KOPT-K1 (cell line): Measurements from ENCODE around the gene PARP3.
A peak's percentile ranks its signal among the peaks of the same experiment; 100 is the strongest.
"Not testable (repeated sequence)": the region's sequence is repeated elsewhere in the genome, so short reads cannot be mapped to it uniquely, and the experiment has no call there.

ENCODE experiments used
- H3K27ac ChIP-seq: fragments of 200-600 bp; sonication (generic); 2 replicates; pipeline ENCODE4 v1.5.1; 2016; ENCODE audit warnings: antibody characterized with exemption, mild to moderate bottlenecking, low read depth, low read length; ENCODE audit not compliant: poor library complexity, severe bottlenecking
- H3K36me3 ChIP-seq: fragments of 200-600 bp; sonication (generic); 2 replicates; pipeline ENCODE4 v1.5.1; 2017; ENCODE audit warnings: antibody characterized with exemption, mild to moderate bottlenecking, low read length, moderate library complexity; ENCODE audit not compliant: insufficient read depth
- H3K9me3 ChIP-seq: fragments of 200-600 bp; sonication (generic); 2 replicates; pipeline ENCODE4 v1.5.1; 2017; ENCODE audit warnings: antibody characterized with exemption, low read length, mild to moderate bottlenecking; ENCODE audit not compliant: insufficient read depth, poor library complexity, severe bottlenecking

Gene PARP3

GRCh38 chr3:51941798-51942602, at the start of gene PARP3, which contains the start of gene RRP9:
PARP3 (plus strand) TSS chr3:51942363; CDS start chr3:51943356, 993 bp downstream.
RRP9 (minus strand) TSS chr3:51941904; CDS start chr3:51941867, 37 bp downstream.
- H3K27ac ChIP-seq = peak within 1 kb of the TSS; percentile 86
- no peaks in the 10 kb centered on the region for H3K9me3 ChIP-seq

DNA sequence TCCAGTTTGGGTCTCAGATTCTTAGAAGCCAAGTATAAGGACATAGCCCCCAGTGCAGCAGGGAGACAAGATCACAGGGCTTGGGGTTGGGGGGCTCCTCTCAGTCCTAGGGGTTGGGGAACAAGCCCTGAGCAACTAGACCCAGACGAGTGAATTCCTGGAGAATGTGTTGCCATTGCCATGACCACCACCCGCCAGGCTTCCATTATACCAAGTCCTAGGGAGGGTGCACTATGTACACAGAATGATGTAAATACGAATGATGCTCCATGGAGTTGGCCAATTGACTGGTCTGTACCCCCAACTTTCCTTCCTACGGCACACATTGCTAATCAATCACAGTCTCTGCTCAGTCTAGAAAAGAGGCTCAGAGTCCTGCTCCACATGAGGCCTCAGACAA, 47.8 kb upstream of the PARP3 start:
- H3K36me3 ChIP-seq = no peaks in the 10 kb centered on the region
- H3K9me3 ChIP-seq = no peaks in the 10 kb centered on the region
- H3K27ac ChIP-seq = no peak overlapping the region

More at GRCh38 chr3:51941798-51942602, at the start of gene PARP3, which contains the start of gene RRP9:
- H3K36me3 ChIP-seq = peaks cover 40% of the 10 kb centered on the region

- Histone ChIP-seq H3K27ac (no peak overlapping the region), H3K9me3 (no peaks in the 10 kb centered on the region), H3K36me3 (no peaks in the 10 kb centered on the region)
Measured at GRCh38 chr3:51894939-51895338, 47.2 kb upstream of the PARP3 start.

DNA sequence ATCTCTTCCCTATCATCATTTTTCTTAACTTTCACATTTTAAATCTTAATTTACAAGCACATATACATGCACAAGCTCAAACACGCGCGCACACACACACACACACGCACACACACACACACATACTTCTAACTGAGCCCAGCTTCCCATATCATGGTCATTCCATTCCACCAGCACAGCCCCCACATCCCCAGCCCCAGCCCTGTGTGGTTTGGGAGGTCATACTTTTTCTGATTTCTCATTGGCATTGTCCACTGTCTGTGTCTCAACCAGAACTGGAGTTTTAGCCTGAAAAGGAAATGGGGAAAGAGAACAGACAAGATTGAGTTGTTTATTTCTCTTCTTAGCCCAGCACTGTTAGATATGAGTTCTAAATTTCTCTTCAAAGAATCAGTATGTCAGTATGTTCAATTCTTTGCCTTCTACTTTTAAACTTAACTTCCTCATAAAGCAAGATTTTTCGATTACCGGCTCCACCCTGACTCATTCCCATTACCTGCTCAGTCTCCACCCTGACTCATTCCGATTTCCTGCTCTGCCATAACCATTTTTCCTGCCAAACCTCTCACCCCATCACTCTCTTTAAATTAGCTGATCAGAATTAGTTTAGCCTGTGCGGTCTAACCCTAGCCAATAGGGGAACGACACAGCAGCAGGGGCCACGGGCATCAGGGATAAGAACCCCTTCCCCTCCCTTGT, 45.4 kb upstream of the PARP3 start:
- Histone ChIP-seq H3K27ac (no peak overlapping the region), H3K36me3 (no peaks in the 10 kb centered on the region), H3K9me3 (no peaks in the 10 kb centered on the region)

DNA sequence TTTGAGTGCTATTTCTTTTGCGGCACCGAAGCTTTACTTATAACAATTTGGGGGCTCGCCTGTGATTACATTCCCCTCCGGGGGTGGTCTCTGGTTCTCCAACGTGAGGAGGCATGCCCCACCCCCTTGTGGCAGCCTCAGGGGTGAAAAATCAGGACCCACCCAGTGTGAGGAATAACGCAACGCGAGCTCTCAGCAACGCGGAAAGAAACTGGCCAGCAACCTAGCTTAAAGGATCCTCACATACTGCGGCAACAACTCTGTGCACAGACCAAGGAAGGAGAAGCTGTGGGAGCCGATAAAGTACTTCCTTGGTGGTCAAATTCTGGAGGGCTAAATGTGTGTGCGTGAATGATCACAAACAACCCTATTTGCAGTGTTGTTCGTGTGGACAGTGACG, 44.8 kb upstream of the PARP3 start:
- Histone ChIP-seq H3K36me3 (no peaks in the 10 kb centered on the region), H3K9me3 (no peaks in the 10 kb centered on the region), H3K27ac (no peak overlapping the region)

DNA sequence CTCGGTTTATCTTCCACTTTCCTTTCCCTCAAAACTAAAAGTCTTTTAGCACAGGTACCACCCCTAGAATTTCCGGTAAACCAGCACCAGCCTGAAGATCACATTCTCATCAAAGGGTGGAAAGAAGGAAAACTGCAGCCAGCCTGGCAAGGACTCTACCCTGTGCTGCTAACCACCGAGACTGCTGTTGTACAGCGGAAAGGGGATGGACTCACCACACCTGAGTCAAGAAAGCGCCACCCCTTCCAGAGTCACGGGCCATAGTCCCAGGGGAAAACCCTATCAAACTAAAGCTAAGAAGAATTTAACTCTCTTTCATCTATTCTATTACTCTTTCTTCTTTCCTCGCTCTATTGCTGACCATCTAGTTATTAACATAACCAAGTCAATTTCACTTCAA, 42.1 kb upstream of the PARP3 start:
- H3K36me3 ChIP-seq, H3K9me3 ChIP-seq, H3K27ac ChIP-seq: not testable (repeated sequence)

DNA sequence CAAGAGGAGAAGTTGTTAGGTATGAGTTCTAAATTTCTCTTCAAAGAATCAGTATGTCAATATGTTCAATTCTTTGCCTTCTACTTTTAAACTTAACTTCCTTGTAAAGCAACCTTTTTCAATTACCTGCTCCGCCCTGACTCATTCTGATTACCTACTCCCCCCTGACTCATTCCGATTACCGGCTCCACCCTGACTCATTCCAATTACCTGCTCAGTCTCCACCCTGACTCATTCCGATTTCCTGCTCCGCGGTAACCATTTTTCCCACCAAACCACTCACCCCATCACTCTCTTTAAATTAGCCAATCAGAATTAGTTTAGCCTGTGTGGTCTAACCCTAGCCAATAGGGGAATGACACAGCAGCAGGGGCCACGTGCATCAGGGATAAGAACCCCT, 39.8 kb upstream of the PARP3 start:
- H3K27ac ChIP-seq = not testable (repeated sequence)

GRCh38 chr3:51904034-51904823, 37.9 kb upstream of the PARP3 start:
- H3K36me3 ChIP-seq = no peaks in the 10 kb centered on the region
- H3K9me3 ChIP-seq = peaks cover 15% of the 10 kb centered on the region
- H3K27ac ChIP-seq = no peak overlapping the region

More for the DNA sequence above, 39.8 kb upstream of the PARP3 start:
- not testable (repeated sequence) for H3K9me3 ChIP-seq, H3K36me3 ChIP-seq

DNA sequence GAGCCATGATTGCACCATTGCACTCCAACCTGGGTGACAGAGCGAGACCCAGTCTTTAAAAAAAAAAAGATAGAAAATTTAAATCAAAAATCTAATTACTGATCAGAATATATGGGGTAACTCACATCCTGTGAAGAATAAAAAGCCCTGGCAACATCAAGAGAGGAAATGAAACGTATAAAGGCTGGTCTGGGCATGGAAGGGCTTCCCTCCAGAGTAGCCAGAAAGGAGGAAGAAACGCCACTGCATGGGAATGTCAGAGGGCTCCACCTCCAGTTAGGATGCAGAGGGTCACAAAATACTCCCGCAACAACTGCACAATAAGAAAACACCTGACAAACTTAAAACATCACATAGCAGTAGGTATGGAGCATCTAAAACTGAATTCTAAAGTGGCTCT, 34.1 kb upstream of the PARP3 start:
- H3K36me3 ChIP-seq = no peaks in the 10 kb centered on the region
- H3K27ac ChIP-seq = no peak overlapping the region
- peaks cover 15% of the 10 kb centered on the region for H3K9me3 ChIP-seq

DNA sequence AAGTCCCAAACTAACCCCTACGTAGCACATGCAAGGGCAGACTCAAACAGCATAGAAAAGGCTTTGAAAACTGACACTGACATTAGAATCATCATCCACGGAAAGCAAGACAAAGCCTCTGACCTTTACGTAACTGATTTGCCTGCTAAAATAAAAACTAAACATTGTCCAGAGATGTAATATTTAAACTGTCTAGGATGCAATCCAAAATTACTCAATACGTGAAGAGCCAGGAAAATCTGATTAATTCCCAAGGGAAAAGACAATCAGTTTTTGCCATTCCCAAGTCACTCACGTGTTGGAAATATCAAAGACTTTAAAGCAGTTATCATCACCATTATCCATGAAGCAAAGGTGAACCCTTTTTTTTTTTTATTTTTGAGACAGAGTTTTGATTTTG, 25.7 kb upstream of the PARP3 start:
- Histone ChIP-seq H3K9me3 (no peaks in the 10 kb centered on the region), H3K36me3 (no peaks in the 10 kb centered on the region), H3K27ac (no peak overlapping the region)

DNA sequence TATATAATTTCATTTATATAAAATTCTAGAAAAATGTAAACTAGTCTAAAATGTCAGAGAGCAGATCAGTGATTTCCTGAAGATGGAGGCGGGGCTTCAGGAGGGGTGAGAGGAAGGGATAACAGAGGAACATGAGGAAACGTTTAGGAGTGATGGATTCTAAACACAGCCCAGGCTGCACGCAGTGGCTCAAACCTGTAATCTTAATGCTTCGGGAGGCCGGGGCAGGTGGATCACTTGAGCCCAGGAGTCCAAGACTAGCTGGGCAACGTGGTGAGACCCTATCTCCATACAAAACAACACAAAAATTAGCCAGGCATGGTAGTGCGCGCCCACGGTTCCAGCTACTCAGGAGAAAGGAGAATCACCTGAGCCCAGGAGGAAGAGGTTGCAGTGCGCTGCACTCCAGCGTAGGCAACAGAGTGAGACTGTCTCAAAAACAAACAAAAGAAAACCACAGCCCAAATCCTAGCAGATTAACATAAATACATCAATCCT, 21.0 kb upstream of the PARP3 start:
- Histone ChIP-seq H3K9me3 (no peaks in the 10 kb centered on the region), H3K36me3 (no peaks in the 10 kb centered on the region), H3K27ac (no peak overlapping the region)

GRCh38 chr3:51927061-51927977, 14.8 kb upstream of the PARP3 start:
- Histone ChIP-seq H3K27ac (no peak overlapping the region), H3K36me3 (peaks cover 15% of the 10 kb centered on the region; the same call in 1 of the 2 replicates), H3K9me3 (no peaks in the 10 kb centered on the region)

GRCh38 chr3:51928438-51928837, 13.7 kb upstream of the PARP3 start:
- H3K9me3 ChIP-seq = no peaks in the 10 kb centered on the region

GRCh38 chr3:51928981-51929380, 13.2 kb upstream of the PARP3 start:
- not testable (repeated sequence) for H3K9me3 ChIP-seq, H3K27ac ChIP-seq
- H3K36me3 ChIP-seq = peaks cover 30% of the 10 kb centered on the region

More at GRCh38 chr3:51928438-51928837, 13.7 kb upstream of the PARP3 start:
- Histone ChIP-seq H3K36me3 (peaks cover 25% of the 10 kb centered on the region; the same call in 1 of the 2 replicates), H3K27ac (no peak overlapping the region)
